Measurements from ENCODE around the gene EPS8L1. TPM values are rescaled to one million over a fixed set of nuclear protein-coding genes. Genes with fewer than 3 reads are reported as not detected.
"Not testable (repeated sequence)": the region's sequence is repeated elsewhere in the genome, so short reads cannot be mapped to it uniquely, and the experiment has no call there.

Gene EPS8L1
- 4.1 to 7.9 TPM (median 6.8 TPM) in 3 replicates for total RNA-seq
- long read RNA-seq, transcript EPS8L1-206 (2 exons, 745 nt) = major isoform, 5 of 7 reads
- long read RNA-seq, partial matches to known transcripts = 0 of 7 reads
- long read RNA-seq, other reads (novel, unspliced or antisense) = 2 of 7 reads

- no peak within 1 kb of the TSS for H3K27ac Mint-ChIP-seq (ENCODE audit: unreplicated experiment)
- TF ChIP-seq CTCF (IDR thresholded peaks at IDR 0.05) = no peak
- no peaks in the 10 kb centered on the region for H3K36me3 Mint-ChIP-seq (ENCODE audit: low read depth)
- peaks cover 37% of the 10 kb centered on the region for H3K27me3 Mint-ChIP-seq (ENCODE audit: low read depth)
- no peak for DNase-seq (ENCODE audit: low spot score)
- no peak within 1 kb of the TSS for H3K4me3 Mint-ChIP-seq (ENCODE audit: unreplicated experiment)
- H3K9me3 Mint-ChIP-seq (ENCODE audit: low read depth) = no peaks in the 10 kb centered on the region
- peaks cover 12% of the 10 kb centered on the region for H3K4me1 Mint-ChIP-seq (ENCODE audit: low read depth)
Observed at GRCh38 chr19:55075371-55075998, at the start of gene EPS8L1. Gene EPS8L1, plus strand, starts transcription at chr19:55075869. Its CDS starts 576 bp downstream, at chr19:55076445.

GRCh38 chr19:55027140-55027471 lies 48.6 kb upstream of the EPS8L1 start:
- not testable (repeated sequence) for H3K4me3 Mint-ChIP-seq (ENCODE audit: unreplicated experiment); H3K27ac Mint-ChIP-seq (ENCODE audit: unreplicated experiment); H3K36me3 Mint-ChIP-seq (ENCODE audit: low read depth); H3K9me3 Mint-ChIP-seq (ENCODE audit: low read depth); H3K27me3 Mint-ChIP-seq (ENCODE audit: low read depth); DNase-seq (ENCODE audit: low spot score); H3K4me1 Mint-ChIP-seq (ENCODE audit: low read depth)

- Mint-ChIP-seq H3K9me3 (ENCODE audit: low read depth) (peaks cover 6% of the 10 kb centered on the region), H3K27me3 (ENCODE audit: low read depth) (no peaks in the 10 kb centered on the region), H3K4me1 (ENCODE audit: low read depth) (no peaks in the 10 kb centered on the region), H3K27ac (ENCODE audit: unreplicated experiment) (no peak overlapping the region), H3K4me3 (ENCODE audit: unreplicated experiment) (no peak overlapping the region), H3K36me3 (ENCODE audit: low read depth) (no peaks in the 10 kb centered on the region)
- no peak for TF ChIP-seq CTCF (IDR thresholded peaks at IDR 0.05)
- no peak for DNase-seq (ENCODE audit: low spot score)
Observed at GRCh38 chr19:55027472-55028337, 48.0 kb upstream of the EPS8L1 start.

GRCh38 chr19:55028757-55029156 lies 46.9 kb upstream of the EPS8L1 start:
- no peaks in the 10 kb centered on the region for H3K36me3 Mint-ChIP-seq (ENCODE audit: low read depth)
- peaks cover 4% of the 10 kb centered on the region for H3K9me3 Mint-ChIP-seq (ENCODE audit: low read depth)
- no peak for DNase-seq (ENCODE audit: low spot score)
- no peaks in the 10 kb centered on the region for H3K4me1 Mint-ChIP-seq (ENCODE audit: low read depth)
- no peak overlapping the region for H3K4me3 Mint-ChIP-seq (ENCODE audit: unreplicated experiment)
- no peak for TF ChIP-seq CTCF (IDR thresholded peaks at IDR 0.05)
- no peak overlapping the region for H3K27ac Mint-ChIP-seq (ENCODE audit: unreplicated experiment)
- H3K27me3 Mint-ChIP-seq (ENCODE audit: low read depth) = no peaks in the 10 kb centered on the region

GRCh38 chr19:55031178-55031577 lies 44.5 kb upstream of the EPS8L1 start:
- H3K9me3 Mint-ChIP-seq (ENCODE audit: low read depth) = peaks cover 1% of the 10 kb centered on the region
- no peaks in the 10 kb centered on the region for H3K36me3 Mint-ChIP-seq (ENCODE audit: low read depth)
- no peak overlapping the region for H3K27ac Mint-ChIP-seq (ENCODE audit: unreplicated experiment)
- H3K4me1 Mint-ChIP-seq (ENCODE audit: low read depth) = no peaks in the 10 kb centered on the region
- DNase-seq (ENCODE audit: low spot score) = no peak
- H3K27me3 Mint-ChIP-seq (ENCODE audit: low read depth) = no peaks in the 10 kb centered on the region
- H3K4me3 Mint-ChIP-seq (ENCODE audit: unreplicated experiment) = no peak overlapping the region
- no peak for TF ChIP-seq CTCF (IDR thresholded peaks at IDR 0.05)
